ENCODE results near the gene SULT4A1.

DNA sequence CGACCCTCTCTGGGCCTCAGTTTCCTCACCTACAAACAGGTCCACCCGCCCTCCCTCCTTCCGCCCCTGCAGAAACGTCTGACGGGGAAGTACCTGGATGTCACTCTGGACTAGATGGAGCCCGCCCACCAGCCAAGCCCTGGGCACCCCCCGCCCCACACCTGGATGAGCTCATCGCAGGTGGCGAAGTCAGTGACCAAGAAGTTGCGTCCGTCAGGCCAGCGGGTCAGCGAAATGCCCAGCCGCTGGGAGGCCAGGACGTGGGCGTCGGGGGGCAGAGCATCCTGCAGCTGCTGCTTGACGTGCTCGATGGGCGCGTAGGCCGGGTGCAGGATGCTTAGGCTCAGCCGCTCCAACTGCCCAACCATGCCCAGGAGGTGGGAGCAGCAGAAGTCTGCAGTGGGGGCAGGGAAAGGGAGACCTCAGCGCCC, 28.6 kb upstream of the SULT4A1 start:
- TF ChIP-seq YY1 (IDR thresholded peaks at IDR 0.05; ENCODE audit: insufficient read depth, insufficient read length) (no peak), ZNF274 (IDR thresholded peaks at IDR 0.05; ENCODE audit: low read depth, low read length) (no peak)

Data from NT2/D1 (cell line).